Omental fat pad (tissue), 4 donors: Measurements from ENCODE around the gene DNAAF1. TPM values are rescaled to one million over a fixed set of nuclear protein-coding genes. Genes with fewer than 3 reads are reported as not detected.

Source experiments
- ATAC-seq: fragments of 150-250 bp; one replicate; pipeline ENCODE4 v1.9.1; 2016; ENCODE audit warnings: mild to moderate bottlenecking, moderate library complexity; ENCODE audit not compliant: low FRiP score
- DNase-seq: peaks from one replicate; pipeline ENCODE4 v3.0.0-alpha.2; 2019; ENCODE audit warnings: low spot score
- total RNA-seq, 4 donors: library from RNA; depleted of rRNA; stranded (reverse); fragments of >200 nt; gene quantifications; one replicate each; pipeline ENCODE4 v1.1.0, GENCODE V29; 2016
- TF ChIP-seq, protein P1 (sequence below), 3 donors: fragments of 450-650 bp; IDR thresholded peaks; one replicate each; pipeline ENCODE4 v1.5.1; 2016 to 2017; ENCODE audit warnings: antibody characterized with exemption in 3 of 3, mild to moderate bottlenecking in 3 of 3, moderate library complexity in 2 of 3

The DNAAF1 gene
- total RNA-seq, 4 donors from 2014 or later = 0.28 to 0.48 (median 0.32) TPM; not detected in 1

DNA sequence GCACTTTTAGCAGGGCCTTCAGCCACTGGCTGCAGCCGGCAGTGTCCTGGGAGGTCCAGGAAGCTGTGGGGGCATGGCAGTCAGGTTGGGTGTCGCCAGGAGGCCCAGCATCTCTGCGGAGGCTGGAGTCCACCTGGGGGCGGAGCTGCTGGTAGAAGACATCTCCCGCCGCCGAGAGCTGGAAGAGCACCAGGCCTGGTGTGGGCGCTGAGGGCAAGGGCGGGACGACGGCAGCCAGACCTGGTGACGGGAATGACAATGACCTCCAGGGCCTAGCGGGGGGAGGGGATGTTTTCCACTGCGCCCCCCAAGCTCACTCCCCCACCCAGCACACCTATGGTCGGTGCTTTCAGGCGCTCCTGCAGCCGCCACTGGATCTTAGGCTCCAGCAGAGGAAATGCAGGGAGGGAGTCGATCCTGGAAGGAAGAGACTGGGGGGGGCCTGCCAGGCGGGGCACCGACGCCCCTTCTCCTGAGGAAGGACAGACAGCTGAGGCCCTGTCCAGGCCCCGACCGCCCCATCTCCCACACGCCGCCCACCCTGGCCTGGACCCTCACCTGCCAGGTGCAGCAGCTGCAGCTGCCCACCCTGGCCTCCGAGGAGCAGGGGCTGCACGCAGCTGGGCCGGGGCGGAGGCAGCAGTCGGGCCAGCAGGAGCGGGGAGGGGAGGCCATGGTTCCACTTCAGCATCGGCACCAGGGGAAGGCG, 34.7 kb downstream of the DNAAF1 start:
- ATAC-seq (no peak), DNase-seq (no peak)
- TF ChIP-seq, protein P1, sequence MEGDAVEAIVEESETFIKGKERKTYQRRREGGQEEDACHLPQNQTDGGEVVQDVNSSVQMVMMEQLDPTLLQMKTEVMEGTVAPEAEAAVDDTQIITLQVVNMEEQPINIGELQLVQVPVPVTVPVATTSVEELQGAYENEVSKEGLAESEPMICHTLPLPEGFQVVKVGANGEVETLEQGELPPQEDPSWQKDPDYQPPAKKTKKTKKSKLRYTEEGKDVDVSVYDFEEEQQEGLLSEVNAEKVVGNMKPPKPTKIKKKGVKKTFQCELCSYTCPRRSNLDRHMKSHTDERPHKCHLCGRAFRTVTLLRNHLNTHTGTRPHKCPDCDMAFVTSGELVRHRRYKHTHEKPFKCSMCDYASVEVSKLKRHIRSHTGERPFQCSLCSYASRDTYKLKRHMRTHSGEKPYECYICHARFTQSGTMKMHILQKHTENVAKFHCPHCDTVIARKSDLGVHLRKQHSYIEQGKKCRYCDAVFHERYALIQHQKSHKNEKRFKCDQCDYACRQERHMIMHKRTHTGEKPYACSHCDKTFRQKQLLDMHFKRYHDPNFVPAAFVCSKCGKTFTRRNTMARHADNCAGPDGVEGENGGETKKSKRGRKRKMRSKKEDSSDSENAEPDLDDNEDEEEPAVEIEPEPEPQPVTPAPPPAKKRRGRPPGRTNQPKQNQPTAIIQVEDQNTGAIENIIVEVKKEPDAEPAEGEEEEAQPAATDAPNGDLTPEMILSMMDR (IDR thresholded peaks at IDR 0.05) = no peak

DNA sequence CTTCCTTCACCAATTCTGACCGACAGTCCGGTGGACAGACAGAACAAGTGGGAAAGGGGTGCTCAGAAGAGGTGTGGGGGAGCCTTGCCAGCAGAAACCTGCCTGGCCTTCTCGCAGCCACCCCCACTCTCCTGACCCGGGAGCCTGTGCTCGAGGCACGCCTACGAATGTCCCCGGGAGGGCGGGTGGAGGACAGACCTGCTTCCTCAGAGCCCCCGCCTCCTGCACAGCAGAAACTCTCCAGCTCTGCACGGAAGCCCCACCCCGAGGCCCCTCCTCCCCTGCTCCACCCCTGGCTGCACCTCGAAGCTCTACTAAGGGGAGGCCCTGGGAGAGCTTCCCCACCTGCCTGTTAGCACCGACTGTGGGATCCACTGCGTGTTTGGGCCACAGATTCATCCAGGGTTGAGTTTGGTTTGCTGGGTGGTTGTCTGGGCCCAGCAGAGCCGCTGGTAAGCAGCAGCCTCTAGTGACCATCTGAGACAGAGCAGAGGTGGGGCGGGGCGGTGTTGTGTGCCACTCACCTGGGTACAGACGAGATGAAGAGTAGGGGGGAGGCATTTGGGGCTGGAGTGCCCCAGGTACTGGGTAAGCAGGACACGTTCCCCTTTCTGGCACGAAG, 35.5 kb downstream of the DNAAF1 start:
- no peak for ATAC-seq

DNA sequence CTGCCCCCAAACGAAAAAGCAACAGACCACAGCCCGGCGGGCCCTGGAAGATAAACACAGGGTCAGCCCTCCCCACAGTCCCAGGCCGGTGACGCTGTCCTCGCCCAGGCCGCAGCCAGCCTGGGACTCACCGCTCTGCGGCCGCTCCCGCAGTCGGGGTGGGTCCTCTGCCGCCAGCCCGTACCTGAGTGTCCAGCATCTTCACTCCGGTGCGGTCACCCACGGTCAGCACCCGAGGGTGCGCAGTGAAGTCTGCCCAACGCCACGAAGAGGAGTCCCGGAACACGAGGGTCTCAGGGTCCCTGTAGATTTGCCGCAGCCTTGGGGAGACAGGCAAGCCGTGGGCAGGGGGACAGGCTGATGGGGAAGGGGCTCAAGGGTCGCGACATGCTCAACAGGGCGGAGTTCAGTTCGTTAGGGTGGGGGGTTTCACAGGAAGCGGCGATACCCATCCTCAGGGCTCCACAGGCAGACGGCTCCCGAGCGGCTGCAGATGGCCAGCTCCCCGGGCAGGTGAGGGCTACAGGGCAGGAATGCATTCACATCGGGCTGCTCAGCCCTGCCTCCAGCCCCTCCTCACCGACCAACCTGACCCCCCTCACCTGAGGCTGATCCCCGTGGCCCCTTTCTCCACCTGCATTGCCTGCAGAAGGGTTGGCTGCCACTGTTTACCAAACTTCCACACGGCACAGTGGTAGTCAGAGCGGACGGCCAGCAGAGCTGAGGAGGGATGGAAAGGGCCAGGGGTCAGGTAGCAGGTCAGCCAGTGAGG, 36.2 kb downstream of the DNAAF1 start:
- ATAC-seq = no peak
- TF ChIP-seq, protein P1 (IDR thresholded peaks at IDR 0.05) = no peak
- DNase-seq = no peak

More for the DNA sequence above, 35.5 kb downstream of the DNAAF1 start:
- DNase-seq = no peak
- TF ChIP-seq, protein P1 (IDR thresholded peaks at IDR 0.05) = no peak

DNA sequence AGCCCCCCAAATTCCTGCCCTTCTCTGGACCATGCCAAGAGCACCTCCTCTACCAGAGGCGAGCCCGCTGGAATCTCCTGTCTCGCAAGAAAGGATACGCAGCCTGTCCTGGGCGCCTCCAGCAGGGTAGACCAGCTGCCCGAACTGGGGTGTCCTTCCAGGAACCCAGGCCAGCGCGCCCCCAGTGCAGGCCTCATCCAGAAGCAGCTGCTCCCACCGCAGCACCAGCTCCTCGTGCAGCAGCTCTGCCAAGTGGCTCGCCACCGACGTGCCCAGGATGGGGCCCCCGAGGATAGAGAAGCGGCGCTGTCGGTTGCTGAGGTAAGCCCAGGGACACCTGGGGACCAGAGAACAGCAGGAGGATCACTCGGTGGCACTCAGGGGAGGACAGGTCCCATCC, 37.0 kb downstream of the DNAAF1 start:
- no peak for ATAC-seq
- TF ChIP-seq, protein P1 (IDR thresholded peaks at IDR 0.05) = no peak
- DNase-seq = no peak

DNA sequence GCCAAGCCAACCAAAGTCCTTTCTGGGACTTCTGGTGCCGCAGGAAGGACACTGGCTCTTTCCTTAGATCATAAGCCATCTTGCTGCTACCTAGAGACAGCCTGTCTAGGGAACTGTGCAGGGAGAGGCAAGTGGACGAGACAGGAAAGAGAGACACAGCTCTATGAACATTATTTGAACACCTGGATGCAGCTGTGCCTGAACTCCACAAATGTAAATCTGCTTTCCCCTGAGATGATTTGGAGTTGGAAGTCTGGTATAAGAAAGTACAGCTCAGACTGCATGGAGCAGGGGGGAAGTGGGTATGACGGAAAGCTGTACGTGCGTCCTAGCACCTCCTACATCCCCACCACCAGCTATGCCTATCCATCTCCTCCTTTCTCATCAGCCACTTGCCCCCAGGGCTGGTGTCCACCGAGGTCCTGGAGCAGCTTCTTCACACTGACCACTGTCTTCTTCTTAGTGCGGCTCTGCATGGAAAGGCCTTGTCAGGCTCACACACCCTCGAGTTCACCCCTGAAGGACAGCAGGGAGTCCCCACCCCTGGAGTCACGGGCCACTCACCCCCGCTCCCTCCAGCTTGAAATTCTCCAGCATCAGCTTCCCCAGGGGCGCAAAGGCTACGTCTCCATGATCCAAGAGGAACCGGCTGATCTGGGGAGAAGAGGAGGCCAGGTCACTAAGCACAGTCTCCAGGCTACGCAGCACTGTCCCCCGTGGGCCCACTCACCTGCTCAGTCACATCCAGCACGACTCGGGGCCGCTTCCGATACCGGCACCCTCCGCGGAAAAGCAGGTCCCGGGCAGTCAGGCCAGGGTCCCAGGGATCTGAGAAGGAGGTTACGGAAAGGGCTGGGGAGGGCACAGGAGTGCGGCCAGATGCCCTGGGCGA, 37.8 kb downstream of the DNAAF1 start:
- TF ChIP-seq, protein P1 (IDR thresholded peaks at IDR 0.05) = no peak
- ATAC-seq (no peak), DNase-seq (no peak)

DNA sequence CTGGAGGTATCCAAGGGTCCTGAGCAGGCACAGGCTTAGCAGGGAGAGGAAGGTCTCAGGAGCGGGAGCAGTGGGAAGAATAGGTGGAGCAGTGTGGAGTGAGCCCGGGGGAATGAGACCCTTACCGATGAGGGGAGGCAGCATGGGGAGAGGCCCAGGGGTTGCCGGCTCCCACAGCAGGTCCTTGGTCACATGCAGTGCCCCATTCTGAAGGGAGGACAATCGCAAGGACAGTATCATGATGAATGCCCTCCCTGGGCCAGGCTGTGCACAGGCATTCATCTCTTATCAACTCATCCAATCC, 38.4 kb downstream of the DNAAF1 start:
- TF ChIP-seq, protein P1 (IDR thresholded peaks at IDR 0.05) = no peak
- ATAC-seq (no peak), DNase-seq (no peak)
